Neural cell (in vitro differentiated cells): ENCODE measurements around the gene MRPL19.
"Not testable (repeated sequence)": the region's sequence is repeated elsewhere in the genome, so short reads cannot be mapped to it uniquely, and the experiment has no call there.

ENCODE experiments used
- CTCF ChIP-seq: fragments of 450-650 bp; IDR thresholded peaks from 2 replicates; pipeline ENCODE4 v1.5.1; 2014; ENCODE audit warnings: antibody characterized with exemption, mild to moderate bottlenecking, moderate library complexity; ENCODE audit not compliant: poor library complexity, severe bottlenecking
- EP300 ChIP-seq: fragments of 450-650 bp; conservative IDR thresholded peaks from 2 replicates; pipeline ENCODE4 v1.6.1; 2014; ENCODE audit warnings: antibody characterized with exemption, mild to moderate bottlenecking, moderate library complexity; ENCODE audit not compliant: poor library complexity, severe bottlenecking
- EZH2 ChIP-seq: fragments of 200-600, 300-800 bp; shearing (Covaris generic), sonication (generic); IDR thresholded peaks from 2 replicates; pipeline ENCODE4 v1.6.1; 2014; ENCODE audit warnings: antibody characterized with exemption, low read length, borderline replicate concordance, mild to moderate bottlenecking; ENCODE audit not compliant: insufficient read depth, poor library complexity, severe bottlenecking
- MXI1 ChIP-seq: fragments of 450-650 bp; conservative IDR thresholded peaks from 2 replicates; pipeline ENCODE4 v1.6.1; 2014; ENCODE audit warnings: antibody characterized with exemption, mild to moderate bottlenecking; ENCODE audit not compliant: poor library complexity, severe bottlenecking
- POLR2AphosphoS5 ChIP-seq: IDR thresholded peaks from 2 replicates; pipeline ENCODE4 v1.6.1; 2012
- RAD21 ChIP-seq: fragments of 450-650 bp; conservative IDR thresholded peaks from 2 replicates; pipeline ENCODE4 v1.6.1; 2014; ENCODE audit warnings: antibody characterized with exemption, mild to moderate bottlenecking, moderate library complexity
- REST ChIP-seq: IDR thresholded peaks from 2 replicates; pipeline ENCODE4 v1.6.1; 2012; ENCODE audit warnings: borderline replicate concordance
- SMC3 ChIP-seq: fragments of 450-650 bp; conservative IDR thresholded peaks from 2 replicates; pipeline ENCODE4 v1.6.1; 2014; ENCODE audit warnings: antibody characterized with exemption, mild to moderate bottlenecking, moderate library complexity; ENCODE audit not compliant: poor library complexity
- TAF1 ChIP-seq: IDR thresholded peaks from 2 replicates; pipeline ENCODE4 v1.6.1; 2012; ENCODE audit warnings: low read depth

DNA sequence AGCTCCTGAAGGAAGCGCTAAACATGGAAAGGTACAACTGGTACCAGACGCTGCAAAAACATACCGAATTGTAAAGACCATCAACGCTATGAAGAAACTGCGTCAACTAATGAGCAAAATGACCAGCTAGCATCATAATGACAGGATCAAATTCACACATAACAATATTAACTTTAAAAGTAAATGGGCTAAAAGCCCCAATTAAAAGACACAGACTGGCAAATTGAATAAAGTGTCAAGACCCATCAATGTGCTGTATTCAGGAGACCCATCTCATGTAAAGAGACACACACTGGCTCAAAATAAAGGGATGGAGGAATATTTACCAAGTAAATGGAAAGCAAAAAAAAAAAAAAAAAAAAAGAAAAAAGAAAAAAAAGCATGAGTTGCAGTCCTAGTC is 36.8 kb downstream of the MRPL19 start:
- TF ChIP-seq CTCF, EZH2, EP300, POLR2AphosphoS5, REST, MXI1, TAF1, RAD21, SMC3: not testable (repeated sequence)
